HG02623 (cell line): ENCODE results near the gene GRAP.

Experiments used
- ATAC-seq: cut with Tn5 transposase; IDR thresholded peaks from one replicate; pipeline ENCODE4 v1.9.1; 2021; ENCODE audit warnings: moderate library complexity; ENCODE audit not compliant: unreplicated experiment

GRAP gene

GRCh38 chr17:19019041-19019941 is 27.5 kb downstream of the GRAP start:
- ATAC-seq: no peak

DNA sequence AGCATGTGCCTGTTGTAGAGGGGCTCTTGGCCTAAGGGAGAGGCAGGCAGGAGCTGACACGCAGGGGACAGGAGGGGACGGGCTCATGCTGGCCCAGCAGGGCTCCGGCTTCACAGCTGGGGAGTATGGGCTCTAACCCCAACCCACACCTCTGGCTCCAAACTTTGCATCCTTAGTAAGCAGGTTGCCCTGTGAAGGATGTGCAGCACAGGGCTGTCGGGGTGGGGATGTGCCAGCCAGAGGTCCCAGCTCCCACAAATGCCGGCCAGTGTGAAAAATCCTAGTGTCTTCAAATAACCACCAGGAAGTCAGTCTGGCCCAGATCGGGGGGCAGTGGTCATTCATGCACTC is 28.2 kb downstream of the GRAP start:
- ATAC-seq: no peak

GRCh38 chr17:19017804-19018599 is 28.8 kb downstream of the GRAP start:
- ATAC-seq: no peak

GRCh38 chr17:19017401-19017800 is 29.4 kb downstream of the GRAP start:
- no peak for ATAC-seq

DNA sequence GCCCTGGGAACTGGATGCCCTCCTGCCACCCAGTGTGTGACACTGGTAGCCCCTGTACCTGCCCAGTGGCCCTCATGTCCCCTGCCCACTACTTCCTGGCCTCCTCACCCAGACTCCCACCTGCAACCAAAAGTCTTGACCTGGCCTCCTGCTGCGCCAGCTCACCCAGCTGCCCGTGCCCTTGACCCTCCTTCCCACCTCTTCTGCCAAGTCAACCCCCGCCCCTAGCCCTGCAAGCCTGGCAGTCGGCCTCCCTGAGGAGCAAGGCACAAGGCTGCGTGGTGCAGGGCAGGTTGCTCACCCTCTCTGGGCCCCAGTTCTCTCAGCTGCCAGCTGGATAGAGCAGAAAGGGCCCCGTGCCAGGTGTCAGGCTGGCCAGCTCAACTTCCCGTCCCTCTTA is 29.9 kb downstream of the GRAP start:
- ATAC-seq: no peak

- no peak for ATAC-seq
Measured at GRCh38 chr17:19016297-19016696, 30.5 kb downstream of the GRAP start.

- no peak for ATAC-seq
Measured at GRCh38 chr17:19015428-19015827, 31.3 kb downstream of the GRAP start.

- no peak for ATAC-seq
Measured at GRCh38 chr17:19014628-19015215, 32.0 kb downstream of the GRAP start.

DNA sequence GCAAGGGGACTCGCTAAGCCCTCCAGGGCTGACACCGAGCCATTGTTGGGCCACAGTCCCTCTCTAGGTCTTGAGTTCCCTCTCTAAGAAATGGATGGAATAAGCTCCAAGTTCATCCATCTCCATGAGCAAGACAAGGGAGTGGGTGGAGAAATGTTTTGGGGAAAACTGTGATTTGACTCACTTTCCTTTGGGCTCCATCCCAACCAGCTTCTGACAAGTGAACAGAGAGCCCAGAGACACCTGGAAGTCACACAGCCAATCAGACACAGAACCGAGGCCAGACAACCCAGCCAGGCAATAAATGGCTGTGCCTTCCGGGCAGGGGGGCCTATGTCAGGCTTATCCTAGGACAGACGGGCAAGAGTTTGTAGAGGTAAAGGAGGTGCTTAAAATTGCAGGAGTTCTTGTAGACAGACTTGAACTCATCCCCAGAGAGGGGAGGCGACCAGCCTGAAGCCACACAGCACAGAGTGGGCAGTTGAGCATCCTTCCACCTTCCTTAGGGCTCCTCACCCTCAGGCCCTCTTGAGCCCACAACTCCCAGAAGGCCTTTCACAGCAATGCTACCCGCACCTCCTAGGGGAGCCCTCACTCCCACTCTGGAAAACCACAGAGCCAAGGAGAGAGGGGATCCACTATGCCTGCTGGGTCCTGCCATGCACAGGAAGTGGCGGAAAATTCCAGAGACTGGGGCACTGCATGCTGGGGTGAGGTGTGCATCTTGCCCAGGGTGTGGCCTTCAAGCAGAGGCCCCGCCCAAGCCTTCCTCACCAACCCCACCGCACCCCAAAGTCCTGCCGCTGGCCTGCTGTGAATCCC is 32.7 kb downstream of the GRAP start:
- no peak for ATAC-seq

GRCh38 chr17:19013226-19013625 is 33.5 kb downstream of the GRAP start:
- ATAC-seq: no peak

- ATAC-seq: no peak
Measured at GRCh38 chr17:19012171-19013080, 34.3 kb downstream of the GRAP start.

DNA sequence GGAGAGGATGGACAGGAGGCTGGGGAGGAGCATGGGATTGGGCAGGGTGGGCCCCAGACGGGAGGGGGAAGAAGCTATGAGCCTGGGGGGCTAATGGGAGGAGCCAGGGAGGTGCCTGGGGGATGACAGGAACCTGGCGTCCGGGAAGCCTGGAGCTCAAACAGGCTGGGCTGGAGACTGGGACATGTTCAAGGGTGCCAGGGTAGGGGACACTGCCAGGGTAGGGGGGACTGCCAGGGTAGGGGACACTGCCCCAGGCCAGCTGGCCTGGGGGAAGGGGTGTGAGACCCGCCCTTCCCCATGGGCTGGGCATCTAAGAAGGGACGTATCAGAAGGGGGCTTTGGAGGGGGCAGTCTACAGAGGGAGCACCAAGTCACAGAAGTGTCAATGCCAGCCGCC is 35.2 kb downstream of the GRAP start:
- no peak for ATAC-seq

DNA sequence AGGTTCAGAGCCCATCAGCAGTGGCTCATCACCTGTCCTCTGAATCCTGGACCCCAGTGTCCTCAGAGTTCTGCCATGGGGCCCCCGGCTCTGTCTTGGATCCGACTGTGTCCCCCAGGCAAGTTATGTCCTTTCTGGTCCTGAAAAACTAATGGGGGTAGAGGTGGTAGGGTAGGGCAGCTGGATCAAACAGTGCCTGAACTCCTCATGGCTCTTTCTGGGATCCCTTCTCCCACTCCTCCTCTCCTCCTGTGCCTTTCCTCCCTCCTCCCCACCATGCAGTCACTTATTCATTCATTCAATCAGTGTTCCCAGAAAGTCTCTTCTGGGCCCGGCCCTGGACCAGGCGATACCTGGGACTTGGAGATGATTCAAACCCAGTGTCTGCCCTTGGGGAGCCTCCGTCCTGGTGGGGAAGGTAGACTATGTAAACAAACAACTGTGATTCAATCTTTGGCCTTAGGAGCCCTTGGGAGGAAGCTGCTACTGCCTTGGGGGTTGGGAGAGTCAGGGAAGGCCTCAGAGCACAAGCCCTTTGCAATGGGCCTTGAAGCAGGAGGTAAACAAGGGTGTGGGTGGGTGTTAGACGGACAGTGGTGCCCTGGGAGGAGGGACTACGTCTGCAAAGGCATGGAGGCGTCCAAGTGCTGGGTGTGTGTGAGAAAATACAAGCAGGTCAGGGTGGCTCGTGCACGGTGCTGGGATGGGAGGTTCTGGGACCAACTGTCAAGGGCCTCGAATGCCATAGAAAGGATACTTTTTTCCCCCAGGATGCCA is 35.8 kb downstream of the GRAP start:
- no peak for ATAC-seq

- ATAC-seq: no peak
Measured at GRCh38 chr17:19009970-19010369, 36.8 kb downstream of the GRAP start.

GRCh38 chr17:19006698-19007097 is 40.1 kb downstream of the GRAP start:
- ATAC-seq: no peak

DNA sequence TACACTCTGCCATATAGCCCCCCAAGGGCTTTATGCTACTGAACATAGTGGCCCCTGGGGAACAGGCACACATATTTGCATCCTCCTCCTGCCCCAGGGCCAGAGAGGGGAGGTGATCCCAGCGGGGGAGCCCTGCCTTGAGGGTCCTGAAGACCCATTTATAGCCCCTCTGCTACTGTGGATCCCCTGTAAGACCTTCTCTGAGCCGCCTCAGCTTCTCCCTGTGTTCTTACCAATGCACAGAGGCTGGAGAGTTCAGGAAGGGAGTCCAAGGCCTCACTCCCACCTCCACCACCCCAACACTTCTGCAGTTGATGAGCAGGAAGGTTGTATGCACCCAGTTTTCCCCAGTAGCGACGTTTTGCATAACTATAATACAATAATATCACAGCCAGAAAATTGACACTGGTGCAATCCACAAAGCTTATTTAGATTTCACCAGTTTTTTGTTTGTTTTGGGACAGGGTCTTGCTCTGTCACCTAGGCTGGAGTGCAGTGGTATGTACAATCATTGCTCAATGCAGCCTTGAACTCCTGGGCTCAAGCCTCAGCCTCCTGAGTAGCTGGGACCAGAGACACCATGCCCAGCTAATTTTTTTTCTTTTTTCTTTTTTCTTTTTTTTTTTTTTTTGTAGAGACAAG is 40.8 kb downstream of the GRAP start:
- no peak for ATAC-seq

GRCh38 chr17:19005137-19005773 is 41.5 kb downstream of the GRAP start:
- no peak for ATAC-seq
